ENCODE results near the gene KRT80.

Gene KRT80

DNA sequence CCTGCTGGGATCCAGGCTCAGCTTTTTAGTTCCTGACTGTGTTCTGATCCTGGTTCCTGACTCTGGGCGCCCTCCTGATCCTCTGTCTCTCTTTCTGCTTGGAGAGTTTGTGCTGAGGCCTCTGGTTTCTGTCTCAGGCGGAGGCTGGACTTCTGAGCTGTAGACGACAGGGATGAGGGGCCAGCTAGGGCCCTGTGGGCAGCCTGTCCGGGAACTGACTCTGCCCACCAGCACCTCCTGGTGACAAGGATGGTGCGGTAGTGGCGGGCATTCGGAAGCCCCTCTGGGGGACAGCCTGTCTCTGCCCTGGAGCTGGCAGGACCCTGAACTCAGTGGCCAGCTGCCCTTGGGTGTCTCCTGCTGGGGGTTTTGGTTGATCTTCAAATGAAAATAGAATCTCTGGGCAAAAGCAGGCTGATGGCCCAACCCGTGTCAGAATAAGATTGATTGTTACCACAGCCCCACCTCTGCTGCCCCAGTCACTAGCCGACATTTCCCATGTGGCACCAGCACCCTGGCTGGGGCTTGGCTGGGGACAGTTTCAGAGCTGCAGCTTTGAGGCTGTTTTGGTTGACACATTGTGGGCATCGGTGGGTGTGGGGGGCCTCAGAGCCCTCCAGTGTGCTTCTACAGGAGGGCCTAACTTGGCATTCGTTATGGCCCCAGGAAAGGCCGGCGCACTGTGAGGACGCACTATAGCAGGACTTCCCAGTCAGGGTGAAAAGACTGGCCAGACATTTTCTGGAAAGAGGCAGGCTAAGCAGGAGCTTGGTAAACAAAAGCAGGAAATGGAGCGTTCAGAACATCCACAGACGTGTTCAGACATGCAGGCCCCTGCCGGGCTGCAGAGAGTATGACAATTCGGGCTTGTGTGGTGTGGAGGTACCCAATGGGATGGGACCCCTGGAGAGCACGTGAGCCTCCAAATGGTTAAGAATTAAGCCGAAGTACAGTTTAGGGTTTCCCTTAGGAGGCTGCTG lies 16.2 kb downstream of the KRT80 start:
- DNase-seq: no peak

DNA sequence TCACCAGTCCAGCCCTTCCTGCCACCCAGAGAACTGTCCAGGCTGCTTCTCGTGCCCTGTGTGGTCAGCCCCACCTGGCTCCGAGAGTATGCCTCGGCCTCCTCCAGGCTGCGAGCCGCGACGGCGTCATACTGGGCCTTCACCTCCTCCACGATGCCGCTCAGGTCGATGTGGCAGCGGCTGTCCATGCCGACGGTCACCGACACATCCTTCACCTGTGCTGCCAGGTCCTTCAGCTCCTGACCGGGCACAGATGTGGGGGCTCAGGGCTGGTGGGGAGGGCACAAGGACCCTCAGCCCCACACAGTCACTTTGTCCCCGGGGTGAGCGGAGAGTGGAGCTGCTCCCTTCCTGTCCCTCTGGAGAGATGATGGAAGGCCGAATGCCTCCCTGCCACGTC lies 18.3 kb downstream of the KRT80 start:
- no peak for DNase-seq

DNA sequence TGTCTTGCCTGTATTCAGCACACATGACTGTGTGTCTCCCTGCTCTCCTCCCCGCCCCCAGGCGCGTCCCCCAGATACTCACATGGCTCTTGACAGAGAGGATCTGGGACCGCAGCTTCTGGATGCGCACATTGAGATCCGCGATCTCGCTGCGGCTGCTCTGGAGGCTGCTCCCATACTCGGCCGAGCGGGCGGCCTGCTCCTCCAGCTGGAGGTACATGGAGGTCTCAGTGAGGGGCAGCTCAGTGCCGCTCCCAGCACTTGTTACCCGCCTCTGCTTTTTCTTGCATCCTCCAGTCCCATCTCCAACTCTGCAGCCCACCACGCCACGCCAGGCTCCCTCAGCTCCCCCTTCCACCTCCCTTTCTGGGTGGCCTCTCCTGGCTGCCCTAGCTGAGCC lies 18.9 kb downstream of the KRT80 start:
- DNase-seq: no peak

DNA sequence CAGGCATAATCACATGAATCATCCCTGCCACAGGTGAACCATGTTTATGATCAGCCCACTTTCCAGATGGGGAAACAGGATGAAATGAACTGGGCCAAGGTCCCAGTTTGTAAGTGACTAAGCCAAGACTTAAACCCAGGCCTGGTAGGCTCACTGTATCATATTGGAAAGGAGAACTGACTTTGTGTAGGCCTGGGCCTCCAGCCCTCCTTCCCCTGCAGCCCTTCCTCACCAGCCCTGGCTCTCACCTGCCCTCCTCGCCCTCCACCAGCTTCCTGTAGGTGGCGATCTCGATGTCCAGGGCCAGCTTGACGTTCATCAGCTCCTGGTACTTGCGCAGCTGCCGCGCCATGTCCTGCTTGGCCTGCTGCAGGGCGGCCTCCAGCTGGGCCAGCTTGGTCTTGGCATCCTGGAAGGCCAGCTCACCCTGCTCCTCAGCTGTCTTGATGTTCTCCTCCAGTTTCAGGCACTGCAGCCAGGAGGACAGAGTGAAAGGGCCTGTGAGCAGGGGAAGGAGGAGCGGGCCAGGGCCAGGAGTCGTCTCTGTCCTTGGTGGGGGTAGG lies 19.8 kb downstream of the KRT80 start:
- no peak for DNase-seq

DNA sequence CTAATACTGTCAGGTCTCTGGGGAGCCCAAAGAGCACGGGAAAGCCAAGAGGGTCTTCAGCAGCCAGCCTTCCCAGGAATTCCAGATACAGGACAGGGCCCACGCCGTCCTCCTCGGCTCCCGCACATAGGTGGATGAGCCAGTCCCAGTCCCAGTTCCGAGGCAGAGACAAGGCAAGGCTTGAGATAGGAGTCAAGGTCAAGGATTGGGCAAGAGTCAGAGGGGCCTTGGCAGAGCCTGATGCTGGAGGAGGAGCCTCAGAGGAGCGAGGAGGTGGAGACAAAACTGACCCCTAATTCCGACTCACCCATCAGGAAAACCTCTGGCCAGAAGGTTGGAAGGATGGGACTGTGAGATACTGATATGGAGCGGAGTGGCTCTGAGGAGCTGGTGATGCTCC lies 21.0 kb downstream of the KRT80 start:
- no peak for DNase-seq

DNA sequence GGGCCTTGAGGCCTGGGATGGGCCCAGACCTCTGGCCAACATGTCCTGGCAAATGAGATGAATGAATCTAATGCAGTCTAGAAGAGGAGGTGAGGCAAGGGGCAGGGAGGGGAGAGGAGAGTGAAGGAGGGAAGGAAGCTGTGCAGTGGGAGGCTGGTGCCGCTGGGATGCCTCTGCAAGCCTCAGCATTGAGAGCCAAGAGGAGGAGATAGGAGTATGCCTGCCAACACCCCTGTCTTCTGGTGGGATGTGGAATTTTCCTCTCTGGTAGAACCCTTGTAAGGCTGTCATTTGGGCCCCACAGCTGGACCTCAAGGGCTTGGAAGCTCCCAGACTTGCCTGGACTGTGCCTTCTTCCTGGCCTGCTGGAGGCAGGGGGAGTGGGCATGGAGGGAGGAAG lies 21.9 kb downstream of the KRT80 start:
- no peak for DNase-seq

DNA sequence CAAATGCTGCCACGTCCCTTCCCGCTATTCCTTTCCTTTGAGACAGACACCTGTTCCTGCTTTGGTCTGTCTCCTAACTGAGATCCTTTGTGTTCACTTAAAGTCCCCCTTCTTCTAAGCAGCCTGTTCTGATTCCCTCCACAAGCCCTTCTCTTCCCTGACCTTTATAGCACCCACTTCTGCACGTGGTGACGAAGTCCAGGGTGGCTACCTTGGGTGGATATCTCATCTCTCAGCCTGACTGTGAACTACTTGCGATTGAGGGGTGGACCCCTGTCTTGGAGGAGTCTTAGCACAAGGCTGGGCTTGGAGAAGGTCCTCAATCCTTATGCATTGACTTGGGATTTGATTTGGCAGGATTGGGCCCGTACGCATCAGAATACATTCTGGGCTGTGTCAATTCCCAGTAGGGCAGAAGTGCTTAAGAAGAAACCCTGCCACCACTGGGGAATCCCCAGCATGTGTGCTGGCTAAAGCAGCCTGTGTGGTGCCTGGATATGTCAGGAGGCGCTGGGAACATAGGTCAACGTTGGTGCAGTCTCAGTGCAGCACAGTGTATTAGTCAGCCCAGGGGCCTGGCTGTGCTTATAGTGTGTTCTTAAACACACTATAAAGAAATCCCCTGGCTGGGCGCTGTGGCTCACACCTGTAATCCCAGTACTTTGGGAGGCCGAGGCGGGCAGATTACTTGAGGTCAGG lies 23.6 kb downstream of the KRT80 start:
- no peak for DNase-seq

DNA sequence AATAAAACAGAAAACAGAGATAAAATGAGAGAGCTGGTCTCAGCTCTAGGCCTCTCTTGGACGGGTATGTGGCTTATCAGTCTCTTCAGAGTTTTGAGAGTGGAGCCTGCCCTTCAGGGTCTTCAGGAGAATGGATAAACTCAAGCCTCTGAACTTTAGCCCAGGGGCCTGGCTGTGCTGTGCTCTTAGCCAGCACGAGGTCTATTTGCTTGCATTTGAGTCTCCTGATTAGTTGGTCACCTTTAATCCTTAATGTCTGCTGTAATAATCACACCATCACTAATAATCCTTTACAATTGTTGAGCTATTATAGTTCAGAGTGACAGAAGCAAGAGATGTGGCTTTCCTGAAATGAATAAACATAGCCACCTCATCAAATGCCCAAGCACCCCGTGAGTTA lies 24.3 kb downstream of the KRT80 start:
- DNase-seq: no peak

DNA sequence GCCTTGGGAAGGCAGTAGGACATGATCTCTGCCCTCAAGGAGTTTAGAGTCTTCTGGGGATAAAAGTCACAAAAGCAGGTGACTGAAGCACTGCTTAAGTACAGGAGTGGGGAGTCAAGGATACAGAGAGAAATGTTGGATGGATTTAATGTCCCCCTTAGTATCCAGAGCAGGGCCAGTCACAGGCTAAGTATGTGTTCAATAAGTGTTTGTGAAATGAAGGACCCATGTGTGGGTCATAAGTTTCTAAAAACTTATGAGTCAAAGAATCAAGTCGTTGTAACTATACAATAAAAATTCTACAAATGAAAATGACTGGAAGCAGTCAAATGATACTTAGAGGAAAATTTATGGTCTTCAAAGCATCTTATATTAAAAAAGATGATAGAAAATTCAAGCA lies 25.1 kb downstream of the KRT80 start:
- no peak for DNase-seq

DNA sequence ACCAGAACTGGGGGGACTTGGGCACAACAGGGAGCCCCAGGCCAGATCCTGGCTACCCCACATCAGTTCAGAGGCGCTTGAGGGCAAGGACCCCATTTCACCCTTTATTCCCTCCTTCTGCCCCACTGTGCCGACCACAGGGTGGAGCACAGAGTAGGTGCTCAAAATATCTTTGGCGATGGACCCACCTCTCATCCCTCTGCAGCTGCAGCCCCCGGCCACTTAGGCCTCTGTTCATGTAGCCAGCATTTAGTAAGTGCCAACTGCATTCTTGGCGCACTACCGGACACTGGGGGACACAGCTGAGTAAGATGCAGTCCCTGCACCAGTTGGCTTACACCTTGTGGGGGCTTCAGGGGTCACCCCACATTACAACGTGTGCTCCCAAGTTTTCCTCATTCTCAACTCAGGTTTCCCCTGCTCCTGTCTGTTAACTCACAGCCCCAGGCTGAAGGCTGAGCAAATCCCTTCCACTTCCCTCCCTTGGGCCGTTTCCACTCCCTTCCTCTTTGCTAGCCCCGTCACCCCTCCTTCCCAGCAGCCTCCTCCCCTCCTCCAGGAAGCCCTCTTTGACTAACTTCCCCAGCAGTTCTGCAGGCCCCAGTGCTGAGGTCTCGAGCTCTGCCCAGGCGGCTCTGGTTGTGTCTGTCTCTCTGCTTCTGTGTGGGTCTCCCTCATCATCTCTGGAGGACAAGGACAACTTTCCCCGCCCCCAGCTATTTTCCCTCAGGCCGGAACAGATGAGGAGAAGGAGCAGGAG lies 26.5 kb downstream of the KRT80 start:
- DNase-seq: no peak

DNA sequence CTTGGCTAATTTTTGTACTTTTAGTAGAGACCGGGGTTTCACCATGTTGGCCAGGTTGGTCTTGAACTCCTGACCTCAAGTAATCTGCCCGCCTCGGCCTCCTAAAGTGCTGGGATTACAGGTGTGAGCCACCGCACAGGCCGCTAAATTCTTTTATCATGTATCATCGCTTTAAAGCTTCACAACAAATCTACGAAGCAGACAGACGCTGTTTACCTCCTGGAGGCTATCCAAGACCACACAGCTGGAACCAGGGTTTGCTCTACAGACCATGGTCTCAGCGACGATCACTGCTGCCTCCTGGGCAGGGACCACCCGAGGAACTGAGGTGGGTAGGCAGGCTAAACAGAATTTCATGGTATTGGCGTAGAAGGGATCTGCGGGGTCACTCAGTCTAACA lies 27.2 kb downstream of the KRT80 start:
- DNase-seq: no peak

DNA sequence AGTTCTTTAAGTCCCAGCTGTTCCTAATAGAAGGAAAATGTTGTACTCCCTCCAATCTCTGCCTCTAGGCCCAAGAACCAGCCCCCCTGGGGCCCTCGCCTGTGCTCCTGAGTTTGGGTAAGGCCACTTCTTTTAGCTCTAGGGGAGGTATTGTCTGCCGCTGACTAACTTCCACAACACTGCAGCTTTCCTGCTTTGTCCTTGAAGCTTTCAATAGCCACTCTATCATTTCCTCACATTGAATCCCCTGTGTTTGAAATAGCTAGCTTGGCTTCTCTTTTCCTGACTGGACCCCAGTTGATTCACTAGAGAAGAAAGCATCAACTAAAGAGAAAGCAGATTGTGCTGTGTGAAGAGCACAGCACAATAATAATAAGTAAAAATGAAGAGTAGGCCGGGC lies 28.8 kb downstream of the KRT80 start:
- no peak for DNase-seq

DNA sequence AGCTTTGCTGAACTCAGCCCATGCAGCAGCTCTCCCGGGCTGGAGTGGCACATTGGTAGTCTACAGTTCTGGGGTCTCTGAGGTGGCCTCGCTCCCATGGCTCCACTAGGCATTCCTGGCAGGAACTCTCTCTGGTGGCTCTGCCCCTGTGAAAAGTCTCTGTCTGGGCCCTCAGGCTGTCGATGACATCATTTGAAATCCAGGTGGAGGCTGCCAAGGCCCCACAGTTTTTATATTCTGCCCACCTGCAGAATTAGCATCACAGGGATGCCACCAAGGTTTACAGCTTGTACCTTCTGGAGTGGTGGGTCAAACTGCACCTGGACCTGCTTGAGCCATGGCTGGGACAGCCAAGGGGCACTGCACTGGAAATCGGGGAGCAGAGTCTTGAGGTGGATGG lies 31.6 kb downstream of the KRT80 start:
- DNase-seq: no peak

DNA sequence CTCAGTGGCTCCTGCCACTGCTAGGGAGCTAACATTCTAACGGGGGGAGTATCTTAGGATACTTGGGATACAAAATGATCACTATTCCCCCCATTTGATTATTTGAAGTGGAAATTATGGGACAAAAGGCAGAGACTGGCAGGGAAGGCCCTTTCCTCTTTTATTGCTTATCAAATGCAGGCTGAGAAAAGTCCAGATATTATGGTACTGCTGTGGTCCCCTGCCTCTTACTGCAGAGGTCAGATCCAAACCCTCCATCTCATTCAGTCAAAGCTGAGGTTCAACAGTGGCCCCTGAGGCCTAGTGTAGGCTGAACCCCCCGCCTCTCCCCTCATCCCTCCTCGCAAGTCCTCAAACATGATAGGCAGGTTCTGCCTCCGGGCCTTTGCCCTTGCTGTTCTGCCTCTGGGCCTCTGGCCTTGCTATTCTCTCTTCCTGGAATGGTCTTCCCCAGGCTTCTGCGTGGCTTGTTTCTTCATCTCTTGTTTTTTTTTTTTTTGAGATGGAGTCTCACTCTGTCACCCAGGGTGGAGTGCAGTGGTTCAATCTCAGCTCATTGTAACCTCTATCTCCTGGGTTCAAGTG lies 34.2 kb downstream of the KRT80 start:
- DNase-seq: no peak

DNA sequence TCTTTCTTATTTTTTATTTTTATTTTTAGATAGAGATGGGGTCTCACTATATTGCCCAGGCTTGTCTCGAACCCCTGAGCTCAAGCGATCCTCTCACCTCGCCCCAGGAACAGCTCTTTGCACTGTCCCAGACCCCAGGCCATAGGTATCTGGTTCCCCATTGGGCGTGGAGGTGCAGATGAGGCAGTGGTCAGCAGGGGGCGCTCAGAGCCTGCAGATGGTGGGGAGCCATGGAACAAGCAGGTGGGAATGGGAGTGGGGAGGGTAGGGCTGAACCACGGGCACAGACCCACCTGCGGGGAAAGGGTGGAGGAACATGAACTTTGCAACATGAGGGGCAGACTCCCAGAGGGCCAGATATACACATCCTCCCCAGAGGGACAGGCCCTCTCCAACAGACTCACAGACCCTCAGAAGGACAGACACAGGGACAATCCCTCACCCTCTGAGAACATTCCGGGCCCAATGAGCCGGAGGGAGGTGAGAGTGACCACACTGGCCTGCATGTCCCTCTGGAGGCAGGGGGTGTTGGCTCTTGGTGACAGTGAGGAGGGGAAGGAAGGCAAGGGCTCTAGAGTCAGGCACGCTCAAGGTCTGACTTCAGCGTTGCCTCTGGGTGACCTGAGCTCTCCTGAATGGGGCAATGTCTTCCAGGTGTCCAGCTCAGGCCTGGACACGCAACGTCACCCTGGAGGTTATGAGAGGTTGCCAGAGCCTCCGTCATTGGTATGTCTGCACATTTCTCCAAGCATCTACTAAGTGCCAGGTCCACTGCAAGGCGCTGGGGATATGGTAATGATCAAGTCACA lies 34.9 kb downstream of the KRT80 start:
- peak; percentile 10 for DNase-seq

DNA sequence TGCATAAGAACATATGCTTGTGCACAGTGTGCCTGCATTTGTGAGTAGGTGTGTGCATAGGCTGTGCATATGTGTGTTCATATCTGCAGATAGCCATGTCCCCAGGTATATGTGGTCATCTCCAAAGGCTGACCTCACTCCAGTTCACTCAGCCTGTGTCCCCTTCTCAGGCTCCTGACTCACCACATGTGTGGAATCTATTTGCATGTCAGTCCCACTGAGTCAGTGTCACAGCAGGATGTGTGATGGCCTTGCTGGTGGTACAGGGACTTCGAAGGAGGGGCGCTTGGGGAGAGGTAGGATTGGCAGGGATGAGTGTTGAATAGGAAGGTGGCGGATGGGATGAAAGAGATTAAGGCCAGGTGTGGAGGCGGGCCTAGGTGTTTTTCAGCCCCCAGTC lies 35.5 kb downstream of the KRT80 start:
- no peak for DNase-seq

DNA sequence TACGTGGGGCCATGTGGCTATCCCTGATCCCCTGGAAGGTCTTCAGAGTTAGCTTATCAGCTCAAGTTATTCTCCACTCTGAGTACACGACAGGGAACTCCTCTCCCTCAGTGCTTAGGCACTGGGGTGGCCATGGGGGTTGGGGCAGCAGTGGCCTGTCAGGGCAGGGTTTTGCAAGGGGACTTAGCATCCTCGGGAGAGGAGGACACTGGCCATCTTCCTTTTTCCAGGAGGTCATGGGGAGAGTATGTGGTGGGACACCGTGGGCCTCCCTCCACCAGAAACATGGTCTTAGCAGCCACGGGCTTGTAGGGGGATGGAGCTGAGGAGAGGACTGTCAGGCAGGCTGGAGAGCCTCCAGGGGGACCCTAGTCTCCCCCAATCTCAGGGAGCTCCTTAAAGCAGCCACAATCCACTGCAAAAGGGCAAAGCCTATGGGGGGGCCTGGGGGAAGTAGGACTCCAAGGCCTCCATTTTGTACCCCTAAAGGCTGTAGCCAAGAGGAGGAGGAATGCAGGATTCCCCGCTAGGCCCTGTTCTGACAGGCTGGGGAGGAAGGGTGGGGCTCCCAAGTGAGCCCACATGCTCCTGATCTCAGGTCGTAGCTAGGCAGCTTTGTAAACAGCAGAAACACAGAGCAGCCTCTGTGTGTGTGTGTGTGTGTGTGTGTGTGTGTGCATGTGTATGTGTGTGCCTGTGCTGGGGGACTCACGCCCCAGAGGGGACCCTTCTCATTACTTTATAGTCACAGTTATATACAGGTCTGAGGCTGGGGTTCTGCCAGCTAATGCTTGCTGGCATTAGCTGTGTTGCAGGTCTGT lies 36.6 kb downstream of the KRT80 start:
- DNase-seq: no peak

DNA sequence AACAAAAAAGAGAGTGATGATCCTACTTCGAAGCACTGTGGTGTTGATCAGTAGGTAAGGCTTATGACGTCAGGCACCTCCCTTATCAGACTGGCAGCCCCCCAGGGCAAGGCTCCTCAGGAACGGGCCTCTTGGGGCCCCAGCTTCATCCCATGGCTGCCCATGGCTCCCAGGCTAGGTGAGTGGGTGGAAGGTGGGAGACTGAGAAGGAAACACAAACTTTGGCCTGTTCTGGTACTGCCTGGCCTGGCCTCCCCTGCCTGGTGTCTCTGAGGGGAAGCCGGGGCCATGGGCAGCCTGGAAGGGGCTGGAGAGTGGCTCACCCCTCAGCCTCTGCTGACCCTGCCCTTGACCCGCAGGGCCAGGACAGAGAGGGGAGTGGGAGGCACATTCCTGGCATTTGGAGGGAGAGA lies 38.9 kb downstream of the KRT80 start:
- no peak for DNase-seq

DNA sequence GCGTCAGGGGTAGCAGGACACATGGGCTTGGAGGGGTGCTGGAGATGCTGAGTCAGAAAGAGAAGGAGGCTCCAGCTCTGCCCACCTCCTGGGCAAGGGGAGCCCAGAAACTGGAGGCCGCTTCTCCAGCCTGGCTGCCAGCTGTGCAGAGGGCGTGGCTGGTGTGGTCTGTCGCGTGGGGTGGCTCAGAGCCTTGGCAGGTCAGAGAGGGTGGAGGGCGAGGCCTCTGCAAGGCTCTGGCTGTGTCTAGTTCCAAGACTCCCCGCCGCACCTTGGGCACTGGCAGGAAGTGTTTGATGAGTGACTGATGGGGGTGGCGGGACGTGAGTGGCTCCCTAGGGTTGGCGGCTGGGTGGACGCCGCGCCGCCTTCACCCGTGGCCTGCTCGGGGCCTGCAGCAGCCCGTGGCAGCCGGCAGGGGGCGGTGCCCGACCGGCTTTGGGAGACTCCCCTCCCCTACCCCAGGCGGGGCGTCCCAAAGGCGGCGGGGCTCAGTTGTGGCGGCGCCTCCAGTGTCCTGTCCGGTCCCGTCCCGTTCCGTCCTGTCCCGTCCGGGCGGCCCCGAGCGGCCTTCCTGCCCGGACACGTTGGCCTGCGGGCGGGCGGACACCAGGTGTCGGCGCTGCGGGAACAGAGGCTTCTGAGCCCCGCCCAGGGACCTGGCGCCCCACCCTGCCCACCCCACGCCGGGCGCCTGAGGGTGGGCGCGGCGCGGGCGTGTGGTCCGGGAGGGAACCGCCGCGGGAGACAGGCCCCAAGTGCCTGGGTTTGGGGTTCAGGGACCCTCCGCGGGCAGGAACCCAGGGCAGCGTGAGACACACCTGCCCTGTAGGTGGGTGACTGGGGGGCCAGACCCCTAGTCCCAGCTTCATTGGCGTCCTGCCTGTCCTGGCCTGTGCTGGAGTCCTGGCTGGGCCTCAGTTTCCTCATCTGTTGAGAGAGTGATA lies 39.7 kb downstream of the KRT80 start:
- no peak for DNase-seq
